ENCODE measurements around the gene LHX4.
A peak's percentile ranks its signal among the peaks of the same experiment; 100 is the strongest.

LHX4 gene

DNA sequence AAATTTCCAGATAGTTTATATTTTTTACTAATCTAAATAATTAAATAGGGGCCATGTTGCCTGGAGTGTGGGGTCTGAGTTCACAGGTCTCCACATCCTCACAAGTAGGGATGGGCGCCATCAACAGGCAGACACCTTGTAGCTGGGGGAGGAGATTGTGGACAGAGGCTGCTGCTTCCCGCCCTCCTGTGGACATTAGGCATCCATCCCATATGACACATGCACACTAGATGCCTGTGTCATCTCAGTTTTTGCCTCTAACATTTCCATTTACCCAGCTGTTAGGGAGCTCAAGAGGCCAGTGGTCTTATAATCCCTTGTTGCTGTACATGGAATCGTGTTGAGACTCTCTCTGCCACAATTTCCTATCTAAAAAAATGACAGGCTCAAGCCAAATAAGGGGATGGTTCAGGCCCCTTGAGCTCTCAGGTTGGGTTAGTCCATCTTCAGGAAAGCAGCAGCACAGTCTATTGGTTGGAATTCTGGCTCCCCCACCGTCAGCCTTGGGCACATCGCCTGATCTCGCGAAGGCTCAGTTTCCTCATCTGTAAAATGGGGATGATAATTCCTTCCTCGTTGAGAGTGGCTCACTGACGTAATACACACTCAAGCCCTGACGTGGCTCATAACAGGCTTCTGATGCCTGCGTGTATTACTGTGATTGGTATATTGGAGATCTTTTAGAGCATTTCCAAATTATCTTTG lies 13.6 kb downstream of the LHX4 start:
- DNase-seq (ENCODE audit: low read depth), result no peak

DNA sequence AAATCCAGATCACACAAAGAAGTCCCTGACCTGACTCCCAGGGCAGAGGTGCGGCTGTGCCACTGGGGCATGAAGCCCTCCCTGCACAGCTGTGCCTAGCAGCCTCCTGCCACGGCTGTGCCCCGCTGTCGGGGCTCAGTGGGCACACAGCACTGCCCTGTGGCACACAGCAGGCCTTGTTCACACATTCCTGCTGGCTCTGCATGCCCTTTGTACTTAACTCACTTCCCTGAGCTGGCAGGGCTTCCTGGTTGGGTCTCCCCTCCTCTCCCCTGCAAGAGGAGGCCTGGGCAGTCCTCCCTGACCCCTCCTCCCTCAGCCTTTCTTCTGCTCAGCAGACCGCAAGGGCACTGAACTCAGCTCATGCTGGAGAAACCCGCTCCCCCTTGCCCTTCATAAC lies 14.8 kb downstream of the LHX4 start:
- no peak for DNase-seq (ENCODE audit: low read depth)

DNA sequence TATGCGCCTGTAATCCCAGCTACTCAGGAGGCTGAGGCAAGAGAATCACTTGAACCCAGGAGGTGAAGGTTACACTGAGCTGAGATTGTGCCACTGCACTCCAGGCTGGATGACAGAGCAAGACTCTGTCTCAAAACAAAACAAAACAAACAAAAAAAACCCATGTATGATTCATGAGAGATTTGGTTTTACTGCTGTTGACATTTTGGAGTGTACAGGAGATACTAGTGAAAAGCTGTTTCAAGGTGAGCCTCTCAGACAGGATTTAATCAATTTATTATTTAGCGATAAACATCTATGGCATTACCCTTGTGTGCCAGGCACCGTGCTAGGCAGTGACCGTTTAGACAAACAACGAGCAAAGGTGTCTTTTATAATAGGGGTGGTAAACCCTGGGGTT lies 16.5 kb downstream of the LHX4 start:
- DNase-seq (ENCODE audit: low read depth), result no peak

DNA sequence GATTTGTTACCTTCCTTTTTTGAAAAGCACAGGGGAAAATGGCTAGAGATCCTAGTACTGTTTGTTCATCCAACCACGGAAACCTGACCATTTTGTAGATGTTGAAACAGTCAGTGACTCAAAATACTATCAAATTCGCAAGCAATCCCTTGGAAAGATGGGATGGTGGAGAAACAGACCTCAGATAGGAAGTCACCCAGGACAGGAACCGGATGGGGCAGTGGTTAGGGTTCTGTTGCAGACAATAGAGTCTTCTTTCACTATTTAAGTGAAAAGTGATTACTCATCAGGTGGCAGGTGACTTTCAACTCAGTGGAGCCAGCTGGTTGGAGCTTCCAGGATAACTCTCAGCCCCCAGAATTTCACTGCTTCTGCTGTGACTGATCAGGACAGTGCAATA lies 17.0 kb downstream of the LHX4 start:
- no peak for DNase-seq (ENCODE audit: low read depth)

DNA sequence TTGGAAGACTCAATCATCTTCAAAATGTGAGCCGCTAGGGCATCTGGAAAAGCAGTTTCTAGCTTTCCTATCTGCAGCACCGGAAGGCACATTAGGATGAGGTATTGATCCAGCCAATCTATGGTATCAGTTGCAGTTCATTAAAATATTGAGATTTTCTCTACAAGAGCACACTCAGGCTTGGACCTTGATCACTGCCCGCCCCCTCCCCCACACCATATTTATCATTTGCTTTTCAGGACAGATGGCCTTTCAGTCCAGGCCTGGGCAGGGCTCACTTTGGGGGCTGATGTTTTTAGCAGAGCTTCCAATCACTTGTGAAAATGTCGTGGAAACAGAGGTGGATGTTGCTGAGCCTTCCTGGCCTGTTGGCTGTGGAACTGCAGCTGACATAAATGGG lies 17.5 kb downstream of the LHX4 start:
- DNase-seq (ENCODE audit: low read depth), result no peak

DNA sequence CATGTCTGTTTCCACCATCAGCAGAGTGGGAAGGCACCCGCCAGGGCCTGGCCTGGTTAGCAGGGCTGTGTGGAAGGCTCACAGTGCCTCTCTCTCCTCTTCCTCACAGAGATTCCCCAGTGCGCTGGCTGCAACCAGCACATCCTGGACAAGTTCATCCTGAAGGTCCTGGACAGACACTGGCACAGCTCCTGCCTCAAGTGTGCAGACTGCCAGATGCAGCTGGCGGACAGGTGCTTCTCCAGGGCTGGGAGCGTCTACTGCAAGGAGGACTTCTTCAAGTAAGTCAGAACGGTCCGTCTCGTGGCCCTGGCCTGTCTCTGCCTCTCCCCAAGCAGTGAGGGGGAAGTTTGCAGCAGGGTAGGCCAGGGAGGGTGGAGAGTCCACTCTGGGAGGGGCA lies 18.1 kb downstream of the LHX4 start:
- no peak for DNase-seq (ENCODE audit: low read depth)

DNA sequence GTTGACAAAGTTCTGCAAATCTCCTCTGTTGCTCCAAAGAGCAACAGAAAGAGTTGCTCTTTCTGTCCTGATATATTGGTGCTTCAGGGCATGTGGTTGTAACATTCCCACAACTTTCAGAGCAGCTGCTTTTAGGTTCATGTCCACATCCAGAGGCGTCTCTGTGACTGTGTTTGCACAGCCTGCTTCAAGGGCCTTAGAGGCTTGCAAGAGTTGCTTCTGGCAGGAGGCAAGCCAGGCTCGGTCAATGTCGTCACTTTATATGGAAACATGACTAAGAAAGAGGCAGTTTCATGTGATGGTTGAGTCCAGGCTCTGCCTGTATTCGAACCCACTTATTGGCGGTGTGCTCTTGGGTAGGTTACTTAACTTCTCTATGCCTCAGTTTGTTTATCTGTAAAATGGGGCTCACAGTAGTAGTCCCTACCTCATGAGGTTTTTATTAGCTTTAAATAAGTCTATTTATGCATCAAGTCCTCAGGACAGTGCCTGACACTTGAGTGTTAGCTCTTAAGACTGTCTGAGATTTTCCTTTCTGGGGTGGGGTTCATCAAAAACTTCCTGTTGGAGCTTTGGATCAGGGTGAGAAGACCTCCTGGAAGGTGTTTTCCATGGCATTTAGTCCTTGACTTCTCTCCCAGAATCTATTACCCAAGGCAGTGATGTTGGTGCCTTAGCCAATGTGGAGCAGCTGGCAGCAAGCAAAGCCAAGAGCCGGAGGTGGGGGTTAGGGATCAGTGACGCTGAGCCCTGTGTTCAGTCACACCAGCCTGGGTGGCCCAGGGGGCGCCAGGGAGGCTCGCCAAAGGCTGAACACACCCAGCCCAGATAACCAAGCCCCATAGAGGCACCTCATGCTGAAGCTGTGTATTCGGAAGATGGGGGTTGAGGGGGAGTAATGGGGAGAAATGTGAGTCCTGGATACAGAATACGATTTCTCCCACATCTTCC lies 18.9 kb downstream of the LHX4 start:
- no peak for DNase-seq (ENCODE audit: low read depth)

DNA sequence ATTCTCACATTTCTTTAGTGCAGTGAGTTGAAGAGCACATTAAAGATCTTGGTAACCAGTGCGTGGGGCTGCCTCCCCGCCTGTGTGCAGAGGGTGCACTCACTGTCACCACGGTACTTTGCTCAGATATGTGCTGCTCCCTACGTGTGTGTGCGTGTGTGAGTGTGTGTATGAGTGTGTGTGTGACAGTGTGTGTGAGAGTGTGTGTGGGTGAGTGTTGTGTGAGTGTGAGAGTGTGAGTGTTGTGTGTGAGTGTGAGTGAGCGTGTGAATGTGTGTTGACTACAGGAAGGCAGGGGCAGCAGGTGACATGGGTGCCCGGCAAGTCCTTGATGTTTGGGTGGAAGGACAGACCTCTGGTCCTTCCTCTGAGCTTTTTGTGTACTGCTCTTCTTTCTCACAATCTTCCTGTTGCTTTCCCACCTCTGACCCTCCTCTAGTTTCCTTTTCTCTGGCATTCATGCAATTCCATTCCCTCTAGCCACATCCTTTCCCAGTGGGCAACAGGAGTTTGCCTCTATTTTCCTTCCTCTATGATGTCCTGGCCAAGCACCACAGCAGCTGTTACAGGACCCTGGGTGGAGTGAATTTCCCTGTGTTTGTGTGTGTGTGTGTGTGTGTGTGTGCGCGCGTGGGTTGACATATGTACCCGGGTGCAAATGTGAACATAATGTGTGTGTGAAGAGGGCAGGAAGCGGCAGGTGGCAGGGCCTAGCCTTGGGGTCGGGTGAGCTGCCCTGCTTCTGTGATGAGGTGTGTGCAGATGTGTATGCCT lies 19.8 kb downstream of the LHX4 start:
- no peak for DNase-seq (ENCODE audit: low read depth)

DNA sequence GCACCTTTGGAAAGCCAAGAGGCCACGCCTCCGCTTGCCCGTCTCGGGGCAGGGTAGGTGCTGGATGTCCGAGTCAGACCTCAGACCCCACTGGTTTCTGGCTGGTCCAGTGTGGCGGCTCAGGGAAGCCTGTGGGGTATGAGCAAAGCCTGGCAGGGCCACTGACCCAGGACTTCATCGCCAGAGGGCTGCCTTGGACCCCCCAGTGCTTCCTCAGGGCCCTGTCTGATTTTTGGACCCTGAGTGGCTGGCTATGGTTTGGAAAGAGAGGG lies 20.4 kb downstream of the LHX4 start:
- DNase-seq (ENCODE audit: low read depth), result no peak

DNA sequence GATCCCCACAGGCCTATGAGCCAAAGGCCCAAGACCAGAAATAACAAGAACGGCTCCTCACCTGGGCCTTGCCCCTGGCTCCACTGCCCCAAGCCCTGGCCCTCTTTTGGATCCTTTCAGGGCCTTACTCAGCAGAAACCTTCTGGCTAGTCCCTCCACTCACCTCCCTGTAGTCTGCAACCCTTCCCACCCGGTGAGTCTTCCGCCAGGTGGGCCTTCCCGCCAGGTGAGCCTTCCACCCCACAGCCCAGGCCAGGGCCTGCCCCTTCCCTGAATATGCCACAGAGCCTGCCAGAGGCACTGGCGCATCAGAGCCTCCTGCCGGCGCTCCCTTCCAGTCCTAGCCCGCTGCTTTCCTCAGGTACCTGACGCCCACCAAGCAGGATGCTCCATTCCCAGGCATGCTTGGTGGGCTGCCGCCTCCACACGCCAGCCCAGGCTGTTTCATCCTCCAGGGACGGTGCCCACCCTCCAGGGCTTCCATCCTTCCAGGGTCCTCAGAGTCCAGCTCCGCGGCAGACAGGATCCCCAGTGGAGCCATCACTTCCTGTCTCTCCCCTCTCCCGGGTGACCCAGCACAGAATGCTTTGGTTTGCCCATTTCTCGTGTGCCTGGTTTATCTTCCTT lies 20.9 kb downstream of the LHX4 start:
- no peak for DNase-seq (ENCODE audit: low read depth)

DNA sequence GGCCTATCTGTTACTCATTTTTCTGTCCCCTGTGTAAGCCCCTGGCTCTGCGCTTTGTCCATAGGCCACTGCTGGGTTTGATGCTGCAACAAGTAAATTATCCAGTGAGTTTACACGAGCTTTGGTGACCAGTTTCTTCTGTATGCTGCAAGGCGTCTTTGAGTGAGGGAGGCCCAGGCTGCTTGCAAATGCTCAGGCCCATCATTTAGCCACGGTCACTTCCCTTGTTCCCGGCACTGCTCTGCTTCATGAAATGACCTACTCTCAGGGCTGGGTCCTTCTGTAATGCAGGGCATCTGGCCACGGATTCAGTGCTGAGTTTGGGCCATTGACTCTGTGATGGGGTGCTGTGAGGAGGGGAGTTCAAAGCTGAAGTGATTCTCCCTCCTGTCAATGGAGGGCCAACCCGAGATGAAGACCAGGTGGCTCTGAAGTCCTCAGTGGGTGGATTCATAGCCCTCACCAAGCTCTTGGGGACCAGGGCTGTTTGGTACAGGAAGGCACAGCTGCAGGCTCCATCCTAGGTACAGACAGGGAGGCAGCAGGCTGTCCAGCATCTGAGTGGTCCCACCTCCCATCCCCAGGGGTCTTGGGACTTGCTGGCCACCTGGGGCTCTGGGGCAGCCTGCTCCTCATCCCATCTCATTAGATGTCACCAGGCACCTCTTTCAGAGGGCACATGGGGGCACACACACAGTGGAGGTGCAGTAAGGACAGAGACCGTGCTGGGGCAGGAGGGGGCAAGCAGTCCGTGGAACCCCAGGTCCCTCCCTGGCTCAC lies 21.7 kb downstream of the LHX4 start:
- no peak for DNase-seq (ENCODE audit: low read depth)

DNA sequence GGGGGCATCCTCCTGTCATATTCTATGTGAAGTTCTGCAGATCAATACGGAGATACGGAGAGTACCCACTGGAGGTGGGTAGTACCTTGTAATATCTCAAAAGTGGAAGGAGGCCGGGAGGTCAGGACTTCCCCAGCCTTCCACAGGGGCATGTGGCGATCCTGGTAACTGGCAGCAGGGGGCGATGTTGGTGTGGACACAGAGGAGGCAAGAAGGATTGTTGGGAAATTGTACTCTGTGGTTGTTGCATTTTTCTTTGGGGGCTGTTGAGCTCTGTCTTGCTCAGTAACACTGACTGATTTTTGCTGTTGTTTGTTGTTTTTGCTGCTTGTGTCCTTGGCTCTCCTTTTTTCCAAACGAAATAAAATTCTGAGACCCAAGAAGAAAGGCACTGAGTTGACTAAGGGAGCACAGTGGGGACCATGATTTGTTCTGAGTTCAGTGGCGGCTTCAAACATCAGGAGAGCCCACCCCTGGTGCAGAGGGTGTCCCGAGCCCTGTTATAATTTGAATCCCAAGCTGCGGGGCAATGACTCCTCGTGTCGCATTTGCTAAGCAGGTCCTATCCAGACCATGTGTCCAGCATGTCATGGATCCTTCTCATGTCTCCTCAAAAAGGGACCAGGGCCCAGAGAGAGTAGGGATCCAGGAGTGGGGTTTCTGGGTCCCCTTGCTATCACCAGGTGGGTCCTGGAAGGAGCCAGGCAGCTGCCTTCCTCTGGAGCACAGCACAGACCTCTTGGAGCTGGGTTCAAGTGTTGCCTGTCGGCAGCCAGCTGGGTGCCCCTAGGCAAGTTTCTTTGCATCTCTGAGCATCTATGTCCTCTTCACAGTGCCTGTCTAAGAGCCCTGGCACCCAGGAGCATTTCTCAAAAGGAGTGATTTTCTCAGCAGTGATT lies 22.8 kb downstream of the LHX4 start:
- DNase-seq (ENCODE audit: low read depth), result peak; percentile 29

DNA sequence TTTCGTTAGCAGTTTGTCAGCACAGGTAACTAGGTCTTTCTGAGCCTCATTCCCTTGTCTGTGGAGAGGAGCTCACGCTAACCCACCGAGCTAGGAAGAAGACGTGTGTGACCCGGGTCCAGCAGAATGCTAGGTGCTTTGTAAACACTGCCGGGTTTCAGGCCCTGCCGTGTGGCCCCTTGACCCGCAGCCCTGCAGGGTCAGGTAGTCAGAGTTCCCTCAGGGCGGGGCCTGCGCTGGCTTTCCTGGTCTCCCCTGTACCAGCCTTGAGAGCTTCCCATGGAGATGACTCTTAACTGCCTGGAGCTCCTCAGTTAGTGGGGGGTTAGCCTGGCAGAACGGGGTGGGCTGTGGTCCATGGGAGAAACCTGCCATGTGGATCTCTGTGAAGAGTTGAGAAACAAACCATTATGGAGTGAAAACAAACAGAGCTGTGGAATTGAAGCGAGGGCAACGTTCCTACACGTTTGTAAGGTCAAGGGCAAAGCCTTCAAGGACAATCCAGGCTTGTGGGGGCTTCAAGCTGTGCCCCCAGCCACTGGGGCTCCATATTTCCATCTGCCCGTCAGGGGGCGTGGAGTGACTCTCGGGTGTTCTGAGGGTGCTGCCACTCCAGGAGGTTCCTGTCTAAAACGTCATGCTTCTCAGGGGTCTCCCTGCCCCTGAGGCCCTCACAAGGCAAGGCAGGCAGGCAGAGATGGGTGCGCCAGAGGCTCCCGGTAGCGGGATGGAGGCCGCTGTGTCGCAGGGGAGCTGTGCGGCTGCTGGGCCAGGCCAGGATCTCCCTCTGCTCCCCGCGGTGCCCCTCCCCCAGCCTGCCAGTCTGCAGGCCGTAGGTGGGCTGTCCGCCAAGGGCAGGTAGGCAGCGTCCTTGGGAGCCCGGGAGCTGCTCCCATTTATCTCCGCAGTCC lies 23.8 kb downstream of the LHX4 start:
- no peak for DNase-seq (ENCODE audit: low read depth)

DNA sequence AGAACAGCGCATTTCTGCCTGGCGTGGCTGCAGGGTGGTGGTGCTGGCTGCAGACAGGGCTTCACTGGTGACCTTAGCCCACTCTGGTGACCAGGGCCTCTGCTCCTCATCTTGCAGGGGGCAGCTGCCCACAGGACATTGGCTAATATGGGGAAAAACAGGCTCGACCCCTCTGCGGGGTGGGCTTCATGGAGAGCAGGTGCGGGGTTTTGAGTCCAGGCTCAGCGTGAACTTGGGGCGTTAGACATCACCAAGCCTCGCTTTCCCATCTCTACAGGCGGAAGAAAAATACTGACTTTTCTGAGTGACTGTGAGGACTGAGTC lies 24.4 kb downstream of the LHX4 start:
- no peak for DNase-seq (ENCODE audit: low read depth)

DNA sequence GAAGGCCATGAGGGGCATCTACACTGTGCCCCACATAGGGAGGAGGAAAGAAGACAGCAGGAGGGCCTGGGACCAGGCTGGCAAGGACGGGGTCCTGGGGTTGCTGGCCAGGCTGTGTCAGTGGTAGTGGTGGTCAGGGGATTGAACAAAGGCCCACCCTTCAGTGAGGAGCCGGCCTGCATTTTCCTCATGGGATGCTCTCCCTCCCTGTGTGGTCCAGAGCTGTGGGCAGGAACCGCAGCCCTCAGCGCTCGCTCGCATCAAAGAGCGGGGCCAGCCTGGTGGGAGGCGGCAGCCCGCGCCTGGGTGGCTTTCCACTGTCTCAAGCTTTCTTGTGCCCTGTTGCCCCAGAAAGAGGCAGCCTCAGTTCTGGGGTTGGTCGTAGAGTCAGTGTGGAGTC lies 24.8 kb downstream of the LHX4 start:
- DNase-seq (ENCODE audit: low read depth), result no peak

DNA sequence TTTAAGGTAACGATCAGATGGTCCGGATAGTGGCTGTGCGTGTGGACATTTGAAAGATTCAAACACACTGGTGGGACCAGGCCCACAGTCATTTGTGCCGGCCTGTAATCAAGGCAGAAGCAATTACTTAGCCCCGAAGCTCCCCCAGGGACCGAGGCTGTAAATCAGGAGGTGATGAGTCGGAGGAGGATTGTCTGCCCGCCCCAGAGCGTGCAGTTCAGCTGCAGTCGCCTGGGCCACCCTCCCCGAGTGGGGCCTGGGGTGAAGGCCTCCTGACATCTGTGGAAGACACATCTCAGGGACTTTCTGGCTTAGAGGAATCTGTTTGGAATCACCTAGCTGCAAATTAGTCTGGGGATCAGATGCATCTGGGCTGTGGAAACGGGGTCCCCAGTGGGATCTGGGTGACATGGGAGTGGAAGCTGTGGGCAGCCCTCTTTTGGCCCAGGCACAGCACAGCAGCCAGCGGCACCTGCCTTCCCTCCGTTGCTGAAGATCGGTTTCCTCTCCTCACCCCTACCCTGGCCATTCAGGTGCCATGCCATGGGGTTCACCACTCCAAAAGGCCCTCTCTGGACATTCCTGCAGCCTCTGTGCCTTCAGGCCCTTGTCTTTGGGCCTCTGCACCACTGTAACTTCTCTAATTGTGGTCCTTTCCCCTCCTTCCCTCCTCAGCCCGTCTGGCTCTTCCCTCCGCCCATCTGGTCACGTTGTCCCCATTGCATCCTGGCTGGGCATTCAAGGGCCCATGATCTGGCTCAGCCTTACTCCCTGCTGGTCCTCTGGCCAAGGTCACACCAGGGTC lies 25.7 kb downstream of the LHX4 start:
- no peak for DNase-seq (ENCODE audit: low read depth)

DNA sequence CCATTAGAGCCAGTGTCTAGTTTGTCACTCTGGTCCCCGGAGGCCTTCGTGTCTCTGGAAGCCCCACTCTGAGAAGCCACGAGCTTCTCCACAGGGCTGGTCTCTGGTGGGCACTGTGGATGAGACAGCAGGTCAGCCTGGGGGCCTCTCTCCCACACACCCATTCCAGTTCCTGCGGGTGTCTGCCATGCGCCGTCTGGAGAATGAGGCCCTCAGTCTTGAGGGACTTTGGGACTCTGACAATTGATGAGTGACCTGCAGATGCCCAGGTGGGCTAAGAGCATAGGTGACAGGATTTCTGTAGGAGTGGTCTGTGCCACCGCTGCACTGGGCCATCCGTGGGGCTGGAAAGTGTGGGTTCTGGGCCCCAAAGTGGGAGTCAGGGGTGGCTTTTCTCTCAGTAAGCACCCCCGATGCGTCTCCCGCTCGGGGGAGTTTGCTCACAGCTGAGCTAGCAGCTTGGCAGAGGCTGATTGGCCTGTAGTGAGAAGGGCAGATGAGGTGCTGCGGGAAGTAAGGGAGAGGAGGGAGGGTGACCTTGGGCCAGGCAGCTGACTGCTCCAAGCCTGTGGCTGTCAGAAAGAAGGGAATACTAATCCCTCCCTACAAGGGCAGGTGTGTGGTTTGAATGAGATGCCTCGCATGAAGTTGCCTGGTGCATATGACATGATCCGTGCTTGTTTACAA lies 26.4 kb downstream of the LHX4 start:
- DNase-seq (ENCODE audit: low read depth), result no peak

DNA sequence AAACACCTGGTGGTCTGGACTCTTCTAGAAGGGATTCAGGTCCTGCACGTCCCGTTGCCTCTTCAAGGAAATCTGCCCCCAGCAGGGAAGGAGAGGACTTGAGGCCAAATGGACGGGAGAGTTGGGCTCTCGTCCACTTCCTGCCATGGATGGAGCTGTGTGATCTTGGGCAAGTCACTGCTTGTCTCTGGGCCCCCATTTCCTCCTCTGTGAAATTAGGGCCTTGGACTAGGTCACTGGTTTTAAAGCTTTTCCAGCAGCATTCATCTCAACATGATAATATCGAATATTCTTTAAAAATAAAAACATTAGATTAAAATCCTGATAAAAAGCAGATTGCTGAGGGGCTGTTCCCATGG lies 26.9 kb downstream of the LHX4 start:
- DNase-seq (ENCODE audit: low read depth), result no peak

Data from T-helper 22 cell (primary cell).